HL-60 (cell line): ENCODE measurements around the gene LYSMD3.
A peak's percentile ranks its signal among the peaks of the same experiment; 100 is the strongest.

Experiments used
- DNase-seq, 2 experiments: peaks; one replicate each; pipeline ENCODE4 v3.0.0-alpha.2; 2010 to 2020; ENCODE audit warnings: low read depth in 1 of 2, low spot score in 1 of 2
- H3K27ac ChIP-seq: fragments of 250-450 bp; sonication (Bioruptor Pico); replicated peaks from 2 replicates; pipeline ENCODE4 v1.5.1; 2020; ENCODE audit warnings: mild to moderate bottlenecking, moderate library complexity
- H3K27me3 ChIP-seq: fragments of 250-450 bp; sonication (Bioruptor Pico); 2 replicates; pipeline ENCODE4 v1.5.1; 2021; ENCODE audit warnings: mild to moderate bottlenecking, moderate library complexity; ENCODE audit not compliant: insufficient read depth, poor library complexity, severe bottlenecking
- H3K4me3 ChIP-seq: replicated peaks from 2 replicates; pipeline ENCODE4 v1.5.1; 2011; ENCODE audit warnings: mild to moderate bottlenecking, control low read depth, low read length; ENCODE audit not compliant: insufficient read depth
- CTCF ChIP-seq: IDR thresholded peaks from one replicate; pipeline ENCODE4 v1.5.1; 2011; ENCODE audit warnings: low read length, control low read depth, inconsistent platforms; ENCODE audit not compliant: insufficient read depth
- GABPA ChIP-seq: IDR thresholded peaks from 2 replicates; pipeline ENCODE4 v1.6.1; 2012; ENCODE audit warnings: low read depth
- POLR2AphosphoS5 ChIP-seq: IDR thresholded peaks from 2 replicates; pipeline ENCODE4 v1.6.1; 2012; ENCODE audit warnings: low read depth
- REST ChIP-seq: IDR thresholded peaks from 2 replicates; pipeline ENCODE4 v1.6.1; 2012; ENCODE audit warnings: low read depth; ENCODE audit not compliant: insufficient replicate concordance
- SPI1 ChIP-seq: IDR thresholded peaks from 2 replicates; pipeline ENCODE4 v1.6.1; 2012; ENCODE audit warnings: low read depth, mild to moderate bottlenecking, borderline replicate concordance

The LYSMD3 gene

GRCh38 chr5:90533794-90534193 is 4.4 kb upstream of the LYSMD3 start:
- no peak overlapping the region for H3K27ac ChIP-seq
- no peak overlapping the region for H3K4me3 ChIP-seq
- DNase-seq = no peak
- H3K27me3 ChIP-seq = no peaks in the 10 kb centered on the region
- TF ChIP-seq REST = no peak
- no peak for TF ChIP-seq POLR2AphosphoS5
- TF ChIP-seq SPI1 = no peak

GRCh38 chr5:90530736-90531487 is 1.5 kb upstream of the LYSMD3 start:
- TF ChIP-seq CTCF (no peak), GABPA (no peak), SPI1 (no peak), REST (no peak), POLR2AphosphoS5 (no peak)
- Histone ChIP-seq H3K27ac (no peak overlapping the region), H3K27me3 (no peaks in the 10 kb centered on the region), H3K4me3 (no peak overlapping the region)
- no peak for DNase-seq

GRCh38 chr5:90529939-90530677 is 724 bp upstream of the LYSMD3 start:
- Histone ChIP-seq H3K27me3 (no peaks in the 10 kb centered on the region), H3K4me3 (peak overlapping the region; percentile 92), H3K27ac (peak overlapping the region; percentile 50)
- peak; percentile 27 for TF ChIP-seq CTCF
- peak; percentile 45; the same call in 1 of the 2 replicates for TF ChIP-seq SPI1
- TF ChIP-seq GABPA = no peak
- TF ChIP-seq REST = no peak
- no peak for TF ChIP-seq POLR2AphosphoS5
- DNase-seq = peak; percentile 15 to 55
